Fibroblast of the conjunctiva (primary cell): ENCODE results near the gene EML6.
"Not testable (repeated sequence)": the region's sequence is repeated elsewhere in the genome, so short reads cannot be mapped to it uniquely, and the experiment has no call there.

Experiments
- DNase-seq: peaks from one replicate; pipeline ENCODE4 v3.0.0-alpha.2; 2010; ENCODE audit warnings: low read depth

EML6 gene

DNA sequence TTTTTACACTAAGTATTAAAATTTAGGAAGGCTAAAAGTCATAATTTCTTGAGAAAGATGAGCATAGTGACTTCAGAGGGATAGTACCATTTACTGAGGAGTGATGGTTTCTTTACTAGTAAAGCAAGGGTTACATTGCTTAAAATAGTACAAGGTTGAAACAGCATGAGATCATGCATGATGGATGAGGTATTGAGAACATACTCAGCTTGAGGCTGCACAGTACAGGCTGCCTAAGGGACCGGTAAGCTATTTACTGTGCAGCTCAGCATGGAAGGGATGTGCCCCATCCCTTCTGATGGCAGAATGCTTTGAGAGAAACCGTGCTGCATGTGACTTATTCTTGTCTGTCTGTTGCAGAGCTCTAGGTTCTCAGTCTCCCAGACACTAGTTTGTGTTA is 122.1 kb downstream of the EML6 start:
- DNase-seq = no peak

DNA sequence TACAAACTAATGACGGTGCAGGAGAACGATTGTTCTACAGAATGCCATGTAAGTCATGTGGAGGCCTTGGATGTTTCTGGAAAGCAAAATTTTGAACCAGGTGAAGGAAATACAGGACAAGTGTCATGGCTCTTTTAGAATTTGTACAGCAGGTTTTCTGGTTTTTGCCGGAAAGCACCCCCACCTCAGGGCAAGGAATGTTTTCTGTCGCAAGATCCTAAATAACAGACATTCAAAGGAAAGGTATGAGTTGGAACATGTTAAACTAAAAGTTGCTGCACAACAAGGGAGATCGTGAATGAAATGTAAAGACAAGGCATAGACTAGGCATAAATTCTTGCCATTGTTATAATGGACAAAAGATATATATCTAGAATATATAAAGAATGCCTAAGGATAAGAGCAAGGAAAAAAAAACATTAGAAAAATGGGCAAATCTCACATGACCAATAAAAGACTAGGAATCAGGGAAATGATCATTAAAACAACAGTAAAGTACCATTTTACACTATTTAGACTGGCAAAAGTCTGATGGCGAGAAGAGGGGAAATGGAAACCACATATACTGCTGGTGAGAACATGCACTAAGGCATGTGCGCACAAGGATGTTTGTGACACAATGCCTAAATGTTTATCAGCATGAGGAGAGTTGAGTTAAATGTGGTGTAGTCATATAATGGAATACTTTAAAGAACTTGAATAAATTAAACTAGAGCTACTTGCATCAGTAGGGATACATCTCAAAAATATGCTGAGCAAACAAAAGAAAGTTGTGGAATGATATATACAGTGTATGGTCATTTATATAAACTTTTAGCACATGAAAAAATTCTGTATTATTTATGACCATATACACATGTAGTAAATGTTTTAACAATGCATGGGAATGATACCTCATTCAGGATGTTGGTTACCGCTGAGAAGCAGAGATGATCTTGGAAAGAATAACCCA is 127.0 kb downstream of the EML6 start:
- DNase-seq = no peak

DNA sequence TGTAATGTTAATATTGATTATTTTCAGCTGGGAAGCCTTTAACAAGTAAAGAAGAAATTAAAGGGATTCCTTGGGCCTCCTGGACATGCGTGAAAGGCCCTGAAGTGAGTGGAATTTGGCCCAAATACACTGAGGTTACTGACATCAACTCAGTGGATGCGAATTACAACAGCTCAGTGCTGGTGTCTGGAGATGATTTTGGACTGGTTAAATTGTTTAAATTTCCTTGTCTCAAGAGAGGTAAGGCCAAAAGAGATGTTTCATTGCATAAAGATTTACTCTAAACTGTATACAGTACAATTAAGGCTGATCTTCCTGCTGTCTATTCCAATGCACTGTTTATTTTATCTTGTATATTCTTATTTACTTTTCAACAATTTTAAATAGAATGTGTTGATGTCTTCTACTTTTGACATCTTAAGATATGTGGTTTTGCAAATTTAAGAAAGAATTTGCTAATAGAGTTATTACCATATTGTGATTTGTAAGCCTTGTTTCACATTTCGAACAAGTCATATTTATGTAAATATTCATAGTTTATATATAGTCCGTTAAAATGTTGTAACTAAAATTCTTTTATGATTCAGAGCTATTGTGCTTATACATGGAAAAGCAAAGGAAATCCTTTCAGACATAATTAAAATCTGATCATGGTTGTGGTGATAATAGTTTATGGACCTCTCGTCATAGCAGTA is 130.3 kb downstream of the EML6 start:
- DNase-seq = no peak

DNA sequence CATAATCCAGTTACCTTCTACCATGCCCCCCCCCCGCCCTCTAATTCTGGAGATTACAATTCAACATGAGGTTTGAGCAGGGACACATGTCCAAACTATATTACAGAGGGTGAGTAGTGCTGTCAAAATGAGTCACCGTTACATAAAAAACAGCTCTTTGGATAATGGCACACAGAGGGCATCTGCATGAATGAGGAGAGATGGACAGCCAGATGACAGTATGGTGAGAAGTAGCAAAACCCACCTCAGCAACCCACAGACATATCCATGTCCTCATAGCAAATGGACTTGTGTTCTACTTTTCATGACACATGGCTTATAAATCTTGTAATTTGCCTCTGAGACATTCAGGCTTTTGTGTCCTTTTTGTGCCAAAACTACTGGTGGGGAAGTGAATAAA is 132.0 kb downstream of the EML6 start:
- DNase-seq = no peak

DNA sequence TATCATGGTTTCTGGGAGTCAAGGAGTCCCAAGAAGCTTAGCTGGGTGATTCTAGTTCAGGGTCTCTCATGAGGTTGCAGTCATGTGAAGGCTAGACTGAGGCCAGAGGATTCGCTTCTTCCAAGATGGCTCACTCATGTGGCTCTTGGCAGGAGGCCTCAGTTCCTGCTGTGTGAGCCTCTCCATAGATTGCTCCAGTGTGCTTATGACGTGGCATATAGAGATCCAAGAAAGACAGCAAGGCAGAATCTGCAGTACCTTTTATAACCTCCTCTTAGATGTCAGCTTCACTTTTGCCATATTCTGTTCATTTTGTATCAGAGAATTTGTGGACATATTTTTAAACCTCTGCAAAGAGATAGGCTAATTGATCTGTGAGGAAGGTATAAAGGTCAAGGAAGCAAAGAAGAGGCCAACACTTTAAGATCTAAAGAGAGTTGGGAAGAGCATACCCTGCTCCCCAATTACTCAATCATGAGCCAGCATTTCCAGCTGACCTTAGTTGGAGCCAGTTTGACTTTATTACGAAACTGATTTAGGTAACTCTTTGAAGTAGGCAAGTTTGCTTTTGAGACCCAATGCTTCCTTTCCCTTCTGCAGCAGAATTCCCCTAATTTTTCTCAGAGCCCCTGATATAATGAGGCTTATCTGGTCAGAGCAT is 134.7 kb downstream of the EML6 start:
- DNase-seq = peak; percentile 12

DNA sequence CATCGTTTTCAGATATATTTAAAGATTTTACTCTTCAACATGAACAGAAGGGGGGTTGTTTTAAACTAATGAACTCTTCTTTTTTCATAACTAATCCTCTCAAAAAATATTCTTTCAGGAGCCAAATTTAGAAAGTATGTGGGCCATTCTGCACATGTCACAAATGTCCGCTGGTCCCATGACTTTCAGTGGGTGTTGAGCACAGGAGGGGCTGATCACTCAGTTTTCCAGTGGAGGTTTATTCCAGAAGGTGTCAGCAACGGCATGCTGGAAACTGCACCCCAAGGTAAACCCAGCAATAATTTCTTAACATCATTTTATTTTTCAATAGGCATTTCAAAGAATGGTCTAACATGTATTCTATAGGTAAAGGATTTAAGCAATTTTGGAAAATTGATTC is 136.0 kb downstream of the EML6 start:
- no peak for DNase-seq

DNA sequence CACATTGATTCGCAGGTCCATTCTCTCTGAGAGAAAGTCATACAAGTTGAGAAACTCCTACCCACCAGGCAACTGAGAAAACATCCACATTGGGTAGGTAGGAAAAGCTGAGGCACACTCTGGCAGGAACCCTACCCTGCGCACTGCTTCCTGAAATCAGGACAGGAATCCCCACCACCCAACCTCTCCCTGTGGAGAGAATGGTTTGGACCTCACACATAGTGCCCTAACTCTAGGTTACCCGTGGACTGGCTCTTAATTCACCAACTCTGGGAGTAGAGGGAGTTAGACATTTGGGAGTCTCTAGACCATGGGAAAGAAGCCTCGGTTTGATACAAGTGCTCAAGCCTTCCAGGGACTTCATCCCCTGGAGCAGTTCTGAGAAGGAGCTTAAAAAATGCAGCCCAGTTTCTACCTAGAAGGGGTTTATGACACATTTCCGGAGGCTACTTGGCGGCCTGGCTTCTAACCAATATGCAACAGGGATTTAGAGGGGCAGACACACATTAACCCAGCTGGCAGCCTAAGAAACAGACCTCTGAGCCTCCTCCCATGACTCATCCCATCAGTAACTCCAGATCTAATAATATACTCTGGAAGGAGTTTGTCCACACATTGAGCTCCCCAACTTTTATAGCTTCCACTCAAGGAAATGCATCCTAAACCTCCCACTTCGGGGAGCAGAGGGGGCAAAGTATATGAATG is 136.7 kb downstream of the EML6 start:
- DNase-seq = peak; percentile 36

DNA sequence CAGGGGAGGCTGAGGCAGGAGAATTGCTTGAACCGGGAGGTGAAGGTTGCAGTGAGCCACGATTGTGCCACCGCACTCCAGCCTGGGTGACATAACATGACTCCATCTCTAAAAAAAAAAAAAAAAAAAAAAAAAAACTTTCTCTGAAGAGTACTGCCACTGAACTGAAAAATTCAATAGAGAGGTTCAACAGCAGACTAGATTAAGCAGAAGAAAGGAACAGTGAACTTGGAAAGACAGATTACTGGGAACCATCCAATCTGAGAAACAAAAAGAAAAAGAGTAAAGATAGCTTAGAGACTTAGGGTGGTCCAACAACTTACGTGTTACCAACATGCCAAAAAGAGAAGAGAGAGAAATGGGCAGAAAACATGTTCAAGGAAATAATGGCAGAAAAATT is 138.8 kb downstream of the EML6 start:
- DNase-seq = no peak

DNA sequence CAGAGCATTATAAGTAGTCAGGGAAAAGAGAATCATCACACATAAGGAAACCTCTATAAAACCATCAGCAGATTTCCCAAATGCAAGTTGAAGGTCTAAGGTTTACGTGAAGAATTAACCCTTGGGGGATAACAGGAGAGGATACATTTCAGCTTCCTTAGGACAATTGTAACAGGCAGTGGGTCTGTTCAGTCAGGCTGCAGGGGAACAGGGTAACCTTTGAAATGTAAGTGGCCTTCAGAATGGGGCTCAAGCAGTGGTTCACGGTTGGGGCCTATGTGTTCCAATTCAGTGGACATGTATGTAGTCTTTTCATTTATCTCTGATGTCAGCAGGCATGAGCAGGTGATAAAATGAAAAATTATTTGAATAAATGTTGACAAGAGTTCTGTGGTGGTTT is 139.3 kb downstream of the EML6 start:
- DNase-seq = no peak

DNA sequence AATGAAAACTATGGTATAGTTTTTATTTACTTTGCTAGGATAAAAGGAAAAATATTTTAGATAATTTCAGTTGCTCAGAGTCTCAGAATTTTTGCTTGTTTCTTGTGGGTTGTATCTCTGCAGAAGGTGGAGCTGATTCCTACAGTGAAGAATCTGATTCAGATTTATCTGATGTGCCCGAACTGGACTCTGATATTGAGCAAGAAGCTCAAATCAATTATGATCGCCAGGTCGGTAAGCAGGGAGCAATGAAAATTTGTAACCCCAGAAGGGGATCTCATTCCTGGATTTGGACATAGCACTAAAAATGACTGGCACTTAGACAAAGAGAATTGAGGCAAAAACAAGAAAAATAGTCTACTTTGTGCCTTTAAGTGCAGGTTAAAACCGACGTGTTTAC is 140.2 kb downstream of the EML6 start:
- DNase-seq = no peak

DNA sequence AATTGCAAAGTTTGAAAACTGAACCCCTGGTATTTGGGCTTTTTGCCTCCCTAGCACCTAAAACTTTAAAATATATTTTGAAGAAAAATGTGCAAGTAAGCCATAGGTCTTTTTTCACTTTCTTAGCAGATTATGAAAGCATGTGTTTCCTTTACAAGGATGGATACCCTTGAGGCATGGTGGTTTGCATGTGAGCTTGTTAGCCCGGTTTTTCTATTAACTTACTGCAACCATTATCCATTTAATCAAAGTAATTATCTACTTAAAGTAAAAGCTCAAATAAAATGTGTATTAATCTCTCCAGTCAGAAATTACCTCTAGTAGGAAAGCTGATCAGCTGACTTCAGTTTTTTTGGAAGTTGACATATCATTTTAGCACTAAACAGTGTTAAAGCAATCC is 140.6 kb downstream of the EML6 start:
- DNase-seq = no peak

DNA sequence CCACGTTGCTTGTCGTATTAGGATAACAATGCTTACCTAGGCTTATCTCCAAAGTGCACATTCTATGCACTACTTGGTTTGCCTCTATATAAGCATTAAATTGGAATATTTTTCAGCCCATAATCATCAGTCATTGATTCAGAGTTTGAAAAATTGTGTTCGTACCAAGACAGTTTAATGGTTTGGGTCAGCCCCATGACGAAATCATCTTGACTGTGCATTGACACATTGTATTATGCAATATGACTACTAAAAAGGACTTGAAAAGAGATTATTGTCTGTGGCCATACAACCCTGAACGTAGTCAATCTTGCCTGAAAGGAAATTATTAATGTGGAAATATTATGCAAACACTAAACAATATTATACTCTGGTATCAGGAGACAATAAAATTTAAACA is 141.3 kb downstream of the EML6 start:
- no peak for DNase-seq

DNA sequence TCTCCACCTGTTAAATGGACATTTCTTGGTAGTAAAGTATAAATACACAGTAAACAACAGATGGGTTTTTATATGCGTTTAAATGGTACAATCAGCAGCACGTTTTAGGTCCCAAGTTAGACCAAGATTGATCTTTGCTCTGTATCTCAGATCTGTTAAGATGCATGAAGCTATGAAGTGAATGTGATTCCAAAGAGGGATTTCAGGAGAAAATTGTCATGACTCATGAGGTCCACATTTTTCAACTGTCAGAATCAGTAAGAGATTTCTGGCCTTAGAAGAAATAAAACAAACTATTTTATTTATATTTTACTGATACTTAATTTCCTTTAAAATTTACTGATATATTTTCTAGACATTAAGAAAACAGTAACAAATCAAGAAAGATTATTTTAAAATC is 142.7 kb downstream of the EML6 start:
- no peak for DNase-seq

DNA sequence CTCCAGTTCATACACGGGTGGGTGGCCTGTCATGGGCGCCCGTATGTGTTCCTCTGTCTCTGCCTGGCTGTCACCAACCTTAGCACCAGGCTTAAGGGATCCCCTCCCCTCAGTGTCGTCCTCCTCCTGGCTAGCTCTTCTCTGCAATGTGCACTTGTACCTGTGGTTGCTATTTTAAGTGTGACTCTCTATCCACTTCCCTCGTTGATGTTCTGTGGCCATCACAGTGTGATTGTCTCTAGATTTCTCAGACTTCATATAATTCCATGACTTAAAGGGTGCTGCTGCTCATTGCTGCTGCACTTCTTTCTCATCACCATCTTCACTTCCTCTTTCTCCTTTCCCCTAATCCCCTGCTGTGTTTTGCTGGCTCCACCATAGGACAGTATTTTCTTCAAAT is 143.4 kb downstream of the EML6 start:
- no peak for DNase-seq

DNA sequence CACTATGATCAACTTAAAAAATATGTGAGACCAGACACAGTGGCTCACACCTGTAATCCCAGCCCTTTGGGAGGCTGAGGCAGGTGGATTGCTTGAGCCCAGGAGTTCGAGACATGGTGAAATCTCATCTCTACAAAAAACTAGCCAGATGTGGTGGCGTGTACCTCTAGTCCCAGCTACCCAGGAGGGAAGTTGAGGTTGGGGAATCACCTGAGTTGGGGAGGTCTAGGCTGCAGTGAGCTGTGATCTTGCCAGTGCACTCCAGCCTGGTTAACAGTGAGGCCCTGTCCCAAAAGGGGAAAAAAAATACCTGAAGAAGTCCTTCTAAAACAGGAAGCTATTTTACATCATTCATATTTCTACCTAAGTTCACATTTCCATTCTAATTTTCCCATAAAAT is 144.0 kb downstream of the EML6 start:
- DNase-seq = no peak

DNA sequence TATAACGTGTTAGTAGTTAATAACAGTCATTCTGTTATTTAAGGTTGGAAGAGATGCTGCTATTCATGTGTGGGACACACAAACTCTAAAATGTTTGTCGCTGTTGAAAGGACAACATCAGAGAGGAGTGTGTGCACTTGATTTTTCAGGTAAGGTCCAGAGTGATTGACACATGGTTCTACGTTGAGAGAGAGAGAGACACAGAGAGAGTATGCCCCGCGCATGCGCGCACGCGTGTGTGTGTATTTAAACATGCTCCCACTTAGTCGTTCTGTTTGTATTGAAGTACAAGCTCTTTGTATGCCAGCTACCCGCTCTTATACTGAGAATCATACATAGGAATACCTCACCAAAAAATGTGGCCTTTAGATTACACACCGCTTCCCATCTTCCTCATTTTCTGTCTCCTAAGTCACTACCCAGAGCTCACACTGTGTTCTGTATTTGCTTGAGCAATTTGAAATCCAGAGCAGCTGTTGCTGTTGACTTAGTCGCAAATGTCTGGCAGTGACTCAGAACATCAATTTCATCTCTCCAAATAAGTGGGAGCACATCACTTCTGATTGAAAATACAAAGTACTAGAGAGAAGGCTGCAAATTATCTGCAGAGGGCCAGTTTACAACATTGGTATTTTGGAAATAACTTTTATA is 148.1 kb downstream of the EML6 start:
- peak; percentile 12 for DNase-seq

DNA sequence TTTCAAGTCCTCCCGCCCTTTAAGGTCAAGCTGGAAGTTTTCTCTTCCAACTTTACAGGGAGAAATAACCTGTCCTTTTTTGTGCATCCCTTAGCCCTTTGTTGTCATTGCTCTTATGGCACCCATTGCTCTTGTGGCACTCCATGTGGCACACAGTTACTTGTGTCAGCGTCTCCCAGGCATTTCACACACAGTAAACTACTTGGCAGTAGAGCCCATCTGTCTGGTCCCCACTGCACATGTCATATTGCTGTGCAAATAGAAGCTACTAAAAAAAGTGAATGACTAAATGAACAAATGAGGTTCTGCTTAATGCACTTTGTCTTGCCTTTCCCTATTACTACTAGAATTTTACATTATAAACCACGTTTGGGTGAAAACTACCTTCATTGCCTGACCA is 149.3 kb downstream of the EML6 start:
- no peak for DNase-seq

DNA sequence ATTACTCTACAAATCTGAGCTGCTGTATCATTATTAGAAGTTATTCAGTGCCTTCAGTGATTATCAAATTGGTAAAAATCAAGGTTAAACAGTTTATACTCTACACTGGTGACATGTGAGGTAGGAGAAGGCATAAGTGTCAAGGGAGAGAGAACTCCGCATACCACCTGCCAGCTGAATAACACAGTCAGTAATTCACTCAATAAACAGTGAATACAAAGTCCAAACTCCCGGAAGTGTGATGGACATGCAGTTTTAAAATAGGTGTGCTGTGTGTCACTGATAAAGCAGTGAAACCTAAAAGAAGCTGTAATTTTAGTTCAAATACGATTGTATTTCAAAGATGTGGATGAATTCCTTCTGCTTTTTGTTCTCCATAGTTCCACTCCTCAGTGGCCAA is 149.8 kb downstream of the EML6 start:
- not testable (repeated sequence) for DNase-seq

DNA sequence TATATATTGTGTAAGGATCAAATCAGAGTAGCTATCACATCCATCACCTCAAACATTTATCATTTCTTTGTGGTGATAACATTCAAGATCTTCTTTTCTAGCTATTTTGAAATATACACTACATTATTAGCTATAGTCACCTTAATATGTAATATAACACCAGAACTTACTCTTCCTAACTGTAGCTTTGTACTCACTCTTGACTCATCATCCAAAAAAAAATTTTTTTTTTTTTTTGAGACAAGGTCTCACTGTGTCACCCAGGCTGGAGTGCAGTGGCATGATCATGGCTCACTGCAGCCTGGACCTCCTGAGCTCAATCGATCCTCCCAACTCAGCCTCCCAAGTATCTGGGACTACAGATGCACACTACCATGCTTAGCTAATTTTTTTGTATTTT is 153.3 kb downstream of the EML6 start:
- DNase-seq = no peak

DNA sequence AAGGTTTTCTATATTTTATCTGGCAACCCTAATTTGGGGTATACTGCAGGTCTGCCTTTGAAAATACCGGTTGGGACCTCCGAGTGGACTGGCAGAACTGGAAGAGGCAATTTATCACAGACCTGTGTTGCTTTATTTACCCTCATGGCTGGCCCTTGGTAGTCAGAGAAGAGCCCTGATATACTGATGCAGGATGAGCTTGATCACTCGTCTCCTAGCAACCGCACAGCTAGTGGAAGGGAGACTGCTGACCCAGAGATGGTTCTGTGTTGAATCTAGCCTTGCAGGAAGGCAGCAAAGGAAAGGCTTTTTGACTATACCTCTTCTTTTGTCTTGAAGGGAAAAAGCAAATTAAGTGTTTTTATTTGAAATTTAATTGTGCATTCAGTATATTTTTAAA is 154.7 kb downstream of the EML6 start:
- no peak for DNase-seq

DNA sequence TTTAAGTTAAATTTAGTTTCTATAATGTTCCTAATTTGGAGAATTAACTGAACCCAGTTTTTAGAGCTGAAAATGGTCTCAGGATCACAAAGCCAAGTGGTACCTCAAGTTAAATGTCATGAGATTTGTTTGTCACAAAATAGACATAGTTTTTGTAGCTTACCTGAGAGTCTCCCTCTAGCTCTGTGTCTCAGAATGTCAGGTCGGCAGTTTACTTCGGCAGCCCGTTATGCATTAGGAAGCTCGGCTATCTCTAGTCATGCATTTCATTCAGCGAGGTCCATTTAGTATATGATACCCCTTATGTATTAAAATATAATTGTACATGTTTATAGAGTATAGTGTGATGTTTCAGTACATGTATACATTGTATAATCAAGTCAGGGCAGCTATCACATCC is 155.6 kb downstream of the EML6 start:
- DNase-seq = no peak
